Left cardiac atrium (tissue), 4 donors: ENCODE results near the gene TELO2. TPM values are rescaled to one million over a fixed set of nuclear protein-coding genes. Genes with fewer than 3 reads are reported as not detected.

ENCODE experiments used
- ATAC-seq, 2 donors: fragments of 200-7000 bp; cut with Tn5 transposase; one replicate each; pipeline ENCODE4 v1.9.1; 2020; ENCODE audit warnings: mild to moderate bottlenecking in 2 of 2, moderate library complexity in 2 of 2
- DNase-seq: peaks from one replicate; pipeline ENCODE4 v3.0.0-alpha.2; 2020
- intact Hi-C, 2 donors: fragments of 100-400 bp; cut with DNase I; formaldehyde crosslinking; loops; one replicate each; pipeline versions ENCODE4 v1.14.1 to v1.15.1; 2022 to 2023
- long read RNA-seq: library from polyadenylated mRNA; unstranded; transcript quantifications from one replicate; pipeline ENCODE4 v2.0.0, GENCODE V29; 2021
- total RNA-seq, 2 donors: library from RNA; stranded (reverse); fragmentation: NEBNext Ultra II Directional; extraction: Animal tissue kit (Norgen Biotek cat#: 25700); gene quantifications; one replicate each; pipeline ENCODE4 v1.2.1, GENCODE V29; 2021
- donor health status: DM: no; HTN: yes; CAD: no.
- donor health status: DM: no; HTN: yes; CAD: no; lungs with severe emphysema.
- donor health status: DM: yes; HTN: yes; CAD: no.
- donor health status: Dilated cardiomyopathy.

TELO2 gene
- 10 to 100 TPM; 17.9 to 22.2 TPM for total RNA-seq
- long read RNA-seq, transcript TELO2-201 (21 exons, 3,314 nt), result major isoform, 41 of 87 reads
- long read RNA-seq, partial matches to known transcripts, result 22 of 87 reads
- long read RNA-seq, other reads (novel, unspliced or antisense), result 23 of 87 reads

DNA sequence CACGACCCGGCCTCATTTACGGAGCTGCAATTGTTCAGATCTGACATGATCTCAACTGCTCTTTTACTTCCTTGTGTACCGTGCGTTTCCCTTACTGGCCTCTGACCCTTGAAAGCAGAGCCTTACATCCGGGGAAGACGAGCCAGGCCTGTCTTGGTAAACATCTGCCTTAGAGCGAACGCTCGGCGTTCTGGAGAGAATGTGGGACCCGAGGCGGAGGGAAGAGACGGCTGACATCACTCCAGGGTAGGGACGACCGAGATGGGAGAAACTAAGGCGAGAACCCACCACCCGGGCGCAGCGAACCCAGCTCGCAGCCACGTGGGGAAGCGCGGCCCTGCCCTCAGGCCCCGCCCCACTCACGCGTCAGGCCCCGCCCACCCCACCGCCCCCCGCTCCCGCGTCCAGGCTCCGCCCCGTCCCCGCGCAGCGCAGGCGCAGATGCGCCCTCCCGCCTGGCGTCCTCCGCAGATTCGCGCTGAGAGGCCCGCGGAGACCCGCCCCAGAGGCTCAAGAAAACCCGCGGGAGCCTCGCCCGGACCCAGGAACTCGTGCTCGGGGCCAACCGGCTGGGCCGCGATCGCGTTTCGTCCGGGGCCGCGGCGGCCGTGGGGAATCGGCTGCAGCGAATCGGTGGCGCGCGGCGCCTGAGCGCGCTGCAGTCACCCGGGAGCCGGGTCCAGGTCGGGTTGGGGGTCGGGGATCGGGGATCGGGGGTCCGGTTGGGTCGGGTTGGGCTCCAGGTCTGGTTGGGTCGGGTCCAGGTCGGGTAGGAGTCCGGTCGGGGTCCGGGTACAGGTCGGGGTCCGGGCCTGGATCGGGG lies at the start of gene TELO2:
Gene TELO2, plus strand, starts transcription at position 438 of the 823 bp plus-strand sequence. CDS start 922 bp downstream, outside the sequence.
- ATAC-seq (peak; percentile 93 to 94), DNase-seq (peak; percentile 79)
- intact Hi-C loops, result loop anchor here in 1 of 2 donors (5.0 kb wide), 1 partner anchor 39 kb away; the partner anchor contains the start of gene TMEM204

DNA sequence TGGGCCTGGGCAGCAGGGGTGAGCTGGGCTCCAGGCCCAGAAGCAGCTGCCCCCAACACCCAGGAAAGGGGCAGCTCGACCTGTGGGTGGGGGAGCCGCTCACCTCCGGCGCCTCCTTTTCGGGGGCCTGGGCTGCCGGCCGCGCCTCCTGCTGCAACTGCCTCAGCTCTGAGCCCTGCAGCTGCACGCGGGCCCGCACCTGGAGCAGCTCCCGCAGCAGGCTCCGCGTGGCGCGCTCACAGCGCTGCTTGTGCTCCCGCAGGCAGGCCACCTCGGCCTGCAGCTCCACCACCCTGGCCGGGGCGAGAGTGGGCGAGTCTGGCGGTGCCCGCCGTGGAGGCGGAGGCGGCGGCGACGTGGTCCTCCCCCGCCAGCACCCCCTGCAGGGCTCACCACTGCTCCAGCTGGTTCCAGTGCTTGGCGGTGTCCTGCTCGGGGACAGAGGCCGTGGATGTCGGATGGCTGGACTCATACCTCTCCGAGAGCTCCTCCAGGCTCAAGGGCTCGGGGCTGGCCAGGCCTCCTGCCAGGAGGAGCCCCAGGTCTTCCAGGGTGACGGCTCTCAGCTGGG lies 49.7 kb upstream of the TELO2 start:
- intact Hi-C loops, result no loop called here
- ATAC-seq (no peak), DNase-seq (no peak)

GRCh38 chr16:1443980-1444729 lies 49.0 kb upstream of the TELO2 start, which contains the start of gene CCDC154:
Gene CCDC154, minus strand, starts transcription at chr16:1444556. Its CDS starts 234 bp downstream, at chr16:1444322.
- DNase-seq (no peak), ATAC-seq (peak in 1 of 2 donors; percentile 31)
- intact Hi-C loops, result no loop called here

DNA sequence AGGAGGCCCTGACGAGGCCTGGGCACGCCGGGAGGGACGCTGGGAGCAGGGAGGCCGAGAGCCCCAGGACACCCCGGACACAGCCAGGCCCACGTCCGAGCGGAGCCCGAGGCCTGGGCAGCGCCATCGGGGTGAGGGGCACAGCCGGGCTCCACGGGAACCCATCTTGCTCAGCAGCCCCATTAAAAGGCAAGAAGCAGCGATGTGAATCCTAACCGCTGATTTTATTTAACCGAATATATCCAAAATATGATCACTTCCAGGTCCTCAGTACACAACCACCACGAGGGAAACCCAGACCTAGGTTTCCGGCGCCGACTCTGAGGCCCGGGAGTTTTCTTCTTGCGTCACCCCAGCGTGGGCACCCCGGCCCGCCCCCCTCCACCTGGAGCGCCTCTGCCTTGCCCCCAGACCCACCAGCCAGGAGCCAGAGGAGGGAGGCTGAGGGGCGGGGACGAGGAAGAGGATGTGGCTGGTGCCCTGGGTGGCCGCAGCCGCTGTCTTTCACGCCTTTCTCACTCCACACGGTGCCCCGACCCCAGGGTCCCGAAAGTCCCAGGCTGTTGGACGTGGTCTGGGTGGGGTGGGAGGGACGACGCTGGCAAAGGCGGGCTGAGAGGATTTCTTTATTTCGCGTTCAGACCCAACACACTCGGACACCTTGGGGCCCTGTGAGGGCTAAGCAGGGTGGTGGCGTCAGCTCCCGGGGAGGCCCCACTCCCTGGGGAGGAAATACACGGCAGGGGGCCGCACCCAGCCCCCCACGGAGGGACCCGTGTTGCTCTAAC lies 48.2 kb upstream of the TELO2 start:
- ATAC-seq, result no peak
- intact Hi-C loops, result no loop called here
- no peak for DNase-seq

DNA sequence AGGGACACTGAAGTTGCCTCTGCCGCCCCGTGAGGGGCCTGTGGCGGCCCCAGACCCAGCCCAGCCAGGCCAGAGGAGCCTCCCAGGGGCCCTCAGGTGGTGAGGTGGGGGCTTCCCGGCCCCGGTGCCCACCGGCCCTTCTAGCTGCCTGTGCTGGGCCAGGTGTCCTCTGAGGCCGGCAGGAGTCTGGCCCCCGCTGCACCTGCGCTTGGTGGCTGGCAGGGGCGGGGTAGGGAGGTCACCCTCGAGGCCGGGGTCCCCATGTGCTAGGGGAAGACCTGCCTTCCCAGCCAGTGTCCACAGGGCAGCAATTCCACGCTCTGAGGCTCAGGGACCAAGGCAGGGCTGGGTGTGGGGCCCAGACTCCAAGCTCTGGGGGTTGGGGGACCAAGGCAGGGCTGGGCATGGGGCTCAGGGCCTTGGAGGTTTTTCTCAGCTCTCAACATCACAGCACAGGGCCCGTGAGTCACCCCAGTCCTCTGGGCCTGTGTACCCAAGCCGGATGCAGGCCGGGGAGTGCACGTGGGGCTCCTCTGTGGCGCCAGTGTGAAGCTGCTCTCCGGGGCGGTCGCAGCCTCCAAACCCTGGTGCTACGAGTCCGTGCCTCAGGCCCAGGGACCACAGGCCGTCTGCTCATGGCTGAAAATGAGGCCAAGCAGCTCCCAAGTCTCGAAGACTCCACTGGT lies 47.5 kb upstream of the TELO2 start:
- no peak for DNase-seq
- no peak for ATAC-seq
- intact Hi-C loops, result no loop called here

- no peak for ATAC-seq
- intact Hi-C loops, result no loop called here
These were observed 46.7 kb upstream of the TELO2 start for GRCh38 chr16:1446296-1447080.

DNA sequence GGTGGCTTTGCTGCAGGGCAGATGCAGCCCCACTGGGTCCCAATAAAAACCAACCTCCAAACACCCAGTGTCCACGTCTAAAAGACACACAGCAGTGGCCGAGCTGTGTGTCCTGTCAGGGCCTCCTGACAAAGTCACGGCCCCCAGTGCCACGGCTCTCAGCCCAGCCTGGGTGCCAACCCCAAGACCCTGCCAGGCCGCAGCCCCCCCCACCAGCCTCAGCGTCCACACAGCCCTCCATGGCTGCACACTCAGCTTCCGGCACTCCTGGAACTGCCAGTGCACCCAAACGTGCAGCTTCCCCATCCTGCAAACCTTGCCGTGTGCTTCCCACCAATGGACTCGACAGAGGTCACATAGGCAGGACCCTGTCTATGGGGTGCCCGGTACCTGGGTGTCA lies 45.2 kb upstream of the TELO2 start:
- ATAC-seq (no peak), DNase-seq (no peak)
- intact Hi-C loops, result no loop called here

More at GRCh38 chr16:1446296-1447080, 46.7 kb upstream of the TELO2 start:
- no peak for DNase-seq

- intact Hi-C loops, result no loop called here
- ATAC-seq (no peak), DNase-seq (no peak)
These were observed 44.5 kb upstream of the TELO2 start for GRCh38 chr16:1448536-1449116.

GRCh38 chr16:1449201-1449788 lies 43.9 kb upstream of the TELO2 start:
- intact Hi-C loops, result no loop called here

DNA sequence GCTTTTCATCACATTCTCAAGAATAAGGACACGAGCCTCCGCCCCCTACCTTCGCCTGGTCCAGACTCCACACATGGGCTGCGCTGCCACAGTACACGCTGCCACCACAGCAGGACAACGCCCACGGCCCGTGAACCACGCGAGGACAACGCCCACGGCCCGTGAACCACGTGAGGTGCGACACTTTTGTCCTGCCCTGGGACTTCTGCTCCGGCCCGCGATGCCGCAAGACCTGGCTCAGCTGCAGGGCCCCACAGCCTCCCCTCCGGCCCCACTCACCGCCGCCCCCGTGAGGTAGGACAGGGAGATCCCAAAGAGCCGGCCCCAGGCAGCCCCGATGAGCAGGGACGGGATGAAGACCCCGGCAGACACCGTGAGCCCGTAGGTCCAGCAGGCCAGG lies 42.9 kb upstream of the TELO2 start:
- DNase-seq (no peak), ATAC-seq (no peak)
- intact Hi-C loops, result no loop called here

More at GRCh38 chr16:1449201-1449788, 43.9 kb upstream of the TELO2 start:
- no peak for DNase-seq
- ATAC-seq, result no peak

DNA sequence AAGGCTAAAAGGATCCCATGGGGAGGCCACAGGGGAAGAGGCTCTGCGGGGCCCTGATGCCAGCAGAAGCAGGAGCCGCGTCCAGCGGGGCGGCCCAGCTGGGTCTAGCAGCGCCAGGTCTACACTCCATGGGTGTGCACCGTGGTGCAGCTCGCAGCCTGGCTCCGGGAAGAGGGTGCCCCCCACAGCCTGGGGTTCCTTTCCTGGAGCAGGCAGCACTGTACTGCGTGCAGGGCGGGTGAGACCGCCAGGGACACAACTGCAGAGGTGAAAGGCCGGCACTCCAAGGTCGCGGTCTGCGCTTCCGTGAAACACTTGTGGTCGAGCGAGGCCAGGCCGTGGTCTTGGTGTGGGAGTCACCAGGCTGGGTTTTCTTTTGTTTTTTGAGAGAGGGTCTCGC lies 42.3 kb upstream of the TELO2 start:
- intact Hi-C loops, result no loop called here
- DNase-seq (no peak), ATAC-seq (no peak)

DNA sequence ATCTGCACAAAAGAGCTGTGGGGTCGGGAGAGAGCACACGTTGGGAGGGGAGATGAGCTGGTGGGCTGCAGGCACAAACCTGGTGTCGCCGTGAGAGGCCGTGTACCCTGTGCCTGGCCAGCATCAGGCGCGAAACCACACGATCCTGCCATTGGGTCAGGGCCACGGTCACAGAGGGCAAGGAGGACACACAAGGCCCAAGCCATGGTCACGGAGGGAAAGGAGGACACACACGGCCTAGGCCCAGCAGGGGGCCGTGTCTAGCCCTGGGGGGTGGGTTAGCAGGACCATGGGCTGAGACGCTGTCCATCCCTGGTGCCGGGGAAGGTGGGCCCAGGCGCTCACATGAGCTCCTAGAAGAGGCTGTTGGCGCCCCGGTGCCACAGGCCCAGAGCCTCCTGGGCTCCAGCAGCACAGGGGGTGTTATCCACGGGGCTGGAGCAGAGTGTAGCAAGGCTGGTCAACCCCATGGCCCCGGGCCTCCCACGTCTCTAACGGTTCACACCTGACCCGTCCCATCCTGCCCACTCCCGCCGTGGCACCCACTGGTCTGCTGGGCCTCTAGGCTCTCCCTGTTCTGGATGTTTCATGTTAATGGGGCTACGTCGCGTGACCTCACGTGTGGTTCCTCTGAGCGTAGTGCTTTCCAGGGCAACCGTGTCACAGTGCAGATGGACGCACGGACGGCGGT lies 41.3 kb upstream of the TELO2 start:
- no peak for DNase-seq
- intact Hi-C loops, result no loop called here
- no peak for ATAC-seq

DNA sequence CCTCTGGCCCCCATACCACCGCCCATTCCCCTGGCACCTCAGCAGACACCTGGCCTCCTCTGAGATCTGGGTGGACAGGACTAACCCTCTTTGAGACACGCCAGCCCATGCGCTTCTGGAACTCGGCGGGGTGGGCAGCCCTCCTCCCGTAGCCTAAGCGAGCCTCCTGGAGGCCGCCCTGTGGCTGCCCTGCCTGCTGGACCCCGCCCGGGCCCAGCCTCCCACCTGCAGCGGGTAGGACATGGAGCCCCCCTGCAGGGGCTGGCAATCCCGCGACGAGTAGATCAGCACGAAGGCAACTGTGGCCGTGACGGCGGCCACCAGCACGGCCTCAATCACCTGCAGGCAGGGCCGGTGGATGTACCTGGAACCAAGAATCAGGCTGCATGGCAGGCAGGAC lies 40.6 kb upstream of the TELO2 start:
- DNase-seq, result no peak
- no peak for ATAC-seq
- intact Hi-C loops, result no loop called here

DNA sequence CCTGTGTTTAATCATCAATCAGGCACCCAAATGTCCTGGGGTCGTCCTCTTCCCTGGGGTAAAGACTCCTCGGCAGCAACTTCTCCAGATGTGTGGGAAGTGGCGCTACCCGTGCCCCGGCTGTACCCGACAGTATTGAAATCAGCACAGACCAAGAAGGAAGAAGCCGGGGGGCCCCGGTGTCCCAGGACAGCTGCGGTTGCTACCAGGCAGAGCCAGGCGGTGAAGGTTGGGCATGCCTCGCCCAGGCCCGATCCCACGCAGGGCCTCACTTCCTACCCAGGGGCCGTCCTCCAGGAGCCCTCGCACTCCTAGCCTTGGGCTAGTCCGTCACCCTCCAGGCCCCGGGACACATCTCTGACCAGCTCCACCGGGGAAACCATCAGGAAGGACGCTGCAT lies 39.8 kb upstream of the TELO2 start:
- intact Hi-C loops, result no loop called here
- DNase-seq (no peak), ATAC-seq (no peak)

DNA sequence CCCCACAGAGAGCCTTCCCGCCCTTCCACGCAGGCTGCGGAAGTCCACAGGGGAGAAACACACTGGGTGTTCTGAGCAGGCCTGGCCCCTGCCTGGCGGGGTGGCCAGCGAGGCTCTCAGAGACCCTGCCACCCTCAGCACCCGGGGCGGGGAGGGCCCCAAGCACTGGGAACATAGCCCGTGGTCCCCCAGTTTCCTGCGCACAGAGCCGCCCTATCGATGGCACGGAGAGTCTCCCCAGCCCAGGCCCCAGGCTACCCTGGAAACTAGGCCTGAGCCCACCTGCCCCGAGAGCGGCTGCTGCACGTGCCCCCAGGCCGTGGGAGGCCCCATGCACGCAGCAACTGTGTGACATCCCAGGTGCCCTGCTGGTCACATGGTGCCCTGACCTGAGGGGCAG lies 38.6 kb upstream of the TELO2 start:
- DNase-seq, result no peak
- intact Hi-C loops, result no loop called here
- ATAC-seq, result no peak
